ENCODE results near the gene KRTAP3-3.

GRCh38 chr17:41009936-41010335 is 16.0 kb upstream of the KRTAP3-3 start:
- no peak for TF ChIP-seq CTCF (IDR thresholded peaks at IDR 0.05)
- TF ChIP-seq POLR2AphosphoS5 (IDR thresholded peaks at IDR 0.05): no peak

All from prostate gland (tissue), 2 donors.